ENCODE measurements around the gene LGALS3BP.

LGALS3BP gene

GRCh38 chr17:78961571-78961970 is 18.2 kb downstream of the LGALS3BP start:
- H3K27ac ChIP-seq = no peak overlapping the region
- TF ChIP-seq CTCF (conservative IDR thresholded peaks at IDR 0.05) (no peak), ZFX (IDR thresholded peaks at IDR 0.05) (no peak)

GRCh38 chr17:78960928-78961327 is 18.8 kb downstream of the LGALS3BP start:
- H3K27ac ChIP-seq = no peak overlapping the region

DNA sequence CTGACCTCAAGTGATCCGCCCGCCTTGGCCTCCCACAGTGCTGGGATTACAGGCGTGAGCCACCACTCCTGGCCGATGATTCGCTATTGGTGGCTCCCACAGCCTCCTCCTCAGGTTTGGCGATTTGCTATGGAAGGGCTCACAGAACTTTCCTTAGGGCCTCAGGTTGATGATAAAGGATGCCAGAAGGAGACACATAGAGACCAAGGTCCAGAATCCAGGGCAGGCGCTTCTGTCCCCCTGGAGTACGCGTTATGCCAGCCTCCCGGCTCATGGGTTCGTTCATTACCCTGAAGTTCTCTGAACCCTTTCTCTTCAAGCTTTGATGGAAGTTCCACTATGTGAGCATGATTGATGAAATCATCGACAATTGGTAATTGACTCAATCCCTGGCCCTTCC is 19.9 kb downstream of the LGALS3BP start:
- TF ChIP-seq ZFX (IDR thresholded peaks at IDR 0.05) (no peak), CTCF (conservative IDR thresholded peaks at IDR 0.05) (no peak)
- H3K27ac ChIP-seq = no peak overlapping the region

More at GRCh38 chr17:78960928-78961327, 18.8 kb downstream of the LGALS3BP start:
- TF ChIP-seq ZFX (IDR thresholded peaks at IDR 0.05) = no peak
- TF ChIP-seq CTCF (conservative IDR thresholded peaks at IDR 0.05) = no peak

- TF ChIP-seq ZFX (IDR thresholded peaks at IDR 0.05) (no peak), CTCF (conservative IDR thresholded peaks at IDR 0.05) (no peak)
- H3K27ac ChIP-seq = no peak overlapping the region
Measured at GRCh38 chr17:78958641-78959127, 21.0 kb downstream of the LGALS3BP start.

- no peak for TF ChIP-seq CTCF (conservative IDR thresholded peaks at IDR 0.05)
- TF ChIP-seq ZFX (IDR thresholded peaks at IDR 0.05) = no peak
- no peak overlapping the region for H3K27ac ChIP-seq
Measured at GRCh38 chr17:78957128-78957527, 22.6 kb downstream of the LGALS3BP start.

DNA sequence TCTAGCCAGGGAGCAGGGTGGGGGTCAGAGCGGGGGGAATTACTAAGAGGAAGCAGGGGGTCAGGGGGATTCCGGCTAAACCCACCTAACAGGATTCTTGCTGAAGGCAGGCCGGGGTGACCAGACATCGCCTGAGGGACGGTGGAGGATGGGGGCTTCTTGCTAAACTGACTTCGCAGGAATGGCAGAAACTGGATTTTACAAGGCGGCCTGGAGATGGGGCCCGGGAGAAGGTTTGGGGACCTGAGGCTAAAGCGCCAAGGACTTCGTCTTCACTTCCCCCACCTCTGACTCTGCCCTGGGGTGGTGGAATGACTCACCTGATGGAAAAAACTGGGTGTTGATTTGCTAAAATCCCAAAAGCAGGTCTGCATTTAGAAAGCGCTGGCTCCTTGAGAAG is 23.5 kb downstream of the LGALS3BP start:
- no peak overlapping the region for H3K27ac ChIP-seq
- TF ChIP-seq CTCF (conservative IDR thresholded peaks at IDR 0.05) = no peak
- TF ChIP-seq ZFX (IDR thresholded peaks at IDR 0.05) = no peak

GRCh38 chr17:78954684-78955083 is 25.0 kb downstream of the LGALS3BP start:
- TF ChIP-seq CTCF (conservative IDR thresholded peaks at IDR 0.05) (no peak), ZFX (IDR thresholded peaks at IDR 0.05) (no peak)
- H3K27ac ChIP-seq = no peak overlapping the region
